Measurements from ENCODE around the gene CRTAP.

Gene CRTAP

GRCh38 chr3:33089515-33089914, 24.3 kb upstream of the CRTAP start:
- no peak for DNase-seq (ENCODE audit: low read depth)

DNA sequence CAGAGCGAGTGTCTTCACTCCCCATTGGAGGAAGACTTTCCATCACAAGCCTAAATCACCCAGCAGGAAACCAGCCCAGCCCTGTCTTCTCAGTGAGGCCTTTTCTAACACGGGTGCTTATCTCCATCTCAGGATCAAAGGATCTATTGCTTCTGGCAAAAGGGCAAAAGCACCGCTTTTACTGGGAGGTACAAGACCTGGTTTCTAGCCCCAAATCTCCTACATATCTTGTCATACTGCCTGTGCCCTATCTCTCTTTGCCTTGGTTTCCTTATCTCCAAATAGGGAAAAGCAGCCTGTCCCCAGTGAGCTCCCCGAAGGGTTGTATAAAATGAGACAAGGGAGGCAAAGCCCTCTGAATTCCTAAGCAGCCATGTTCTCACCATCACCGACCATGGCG, 22.1 kb upstream of the CRTAP start:
- H3K4me3 ChIP-seq (ENCODE audit: control insufficient read depth, low read depth, low read length): no peak overlapping the region
- no peak for DNase-seq (ENCODE audit: low read depth)
- TF ChIP-seq CTCF (IDR thresholded peaks at IDR 0.05; ENCODE audit: control insufficient read depth, insufficient read depth, low read depth, low read length, missing control alignments): no peak

More at GRCh38 chr3:33089515-33089914, 24.3 kb upstream of the CRTAP start:
- no peak overlapping the region for H3K4me3 ChIP-seq (ENCODE audit: control insufficient read depth, low read depth, low read length)
- TF ChIP-seq CTCF (IDR thresholded peaks at IDR 0.05; ENCODE audit: control insufficient read depth, insufficient read depth, low read depth, low read length, missing control alignments): no peak

DNA sequence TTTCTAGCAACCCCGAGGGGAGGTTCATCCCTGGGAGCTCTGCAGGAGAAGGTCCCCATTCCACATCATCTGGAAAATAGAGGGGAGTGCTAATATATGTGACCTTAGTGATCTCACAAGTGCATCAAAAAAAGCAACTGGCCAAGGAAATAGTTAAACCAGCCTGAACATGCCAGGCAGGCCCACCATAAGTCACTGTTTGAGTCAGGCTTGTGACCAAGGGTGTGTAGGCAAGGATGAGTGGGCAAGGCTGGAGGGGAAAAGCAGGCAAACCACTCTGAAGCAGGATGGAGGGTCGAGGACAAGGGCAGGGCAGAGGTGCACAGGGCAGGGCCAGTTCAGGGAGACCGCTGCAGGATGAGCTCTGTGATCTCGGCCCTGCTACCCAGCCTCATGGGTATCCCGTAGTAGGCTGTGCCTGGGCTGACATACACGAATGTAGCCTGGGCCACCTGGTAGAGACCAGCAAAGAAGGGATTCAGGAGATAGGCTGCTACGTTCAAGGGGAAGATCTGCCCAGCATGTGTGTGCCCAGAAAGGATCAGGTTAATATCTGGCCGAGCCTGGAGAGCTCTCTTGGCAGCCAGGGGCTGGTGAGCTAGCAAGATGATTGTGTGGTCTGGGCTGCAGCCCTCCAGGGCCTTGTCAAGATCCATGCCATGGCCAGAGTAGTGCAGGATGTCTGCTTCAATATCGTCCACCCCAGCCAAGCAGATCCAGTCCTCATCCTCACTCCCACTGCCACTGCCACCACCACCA, 21.1 kb upstream of the CRTAP start:
- DNase-seq (ENCODE audit: low read depth): no peak
- no peak overlapping the region for H3K4me3 ChIP-seq (ENCODE audit: control insufficient read depth, low read depth, low read length)
- TF ChIP-seq CTCF (IDR thresholded peaks at IDR 0.05; ENCODE audit: control insufficient read depth, insufficient read depth, low read depth, low read length, missing control alignments): no peak

- no peak for DNase-seq (ENCODE audit: low read depth)
These were observed 20.0 kb upstream of the CRTAP start for GRCh38 chr3:33093847-33094246.

DNA sequence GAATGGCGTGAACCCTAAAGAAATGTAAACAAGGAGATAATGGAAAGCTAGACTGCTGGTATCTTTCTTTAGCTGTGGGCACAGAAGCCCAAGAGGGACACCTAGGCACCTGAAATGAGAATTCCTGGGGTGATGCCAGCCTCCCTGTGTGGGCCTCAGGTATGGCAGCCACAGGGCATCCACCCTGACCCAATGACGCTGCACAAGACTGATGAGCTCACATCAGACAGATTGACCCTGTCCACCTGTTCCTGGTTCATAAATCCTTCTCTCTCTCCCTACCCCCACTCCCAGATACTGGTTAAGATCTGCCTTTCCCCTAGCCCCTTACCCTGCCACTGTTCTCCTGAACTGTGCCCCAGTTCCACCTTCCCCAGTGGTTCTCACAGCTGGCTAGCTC, 18.4 kb upstream of the CRTAP start:
- peak overlapping the region; percentile 66 for H3K4me3 ChIP-seq (ENCODE audit: control insufficient read depth, low read depth, low read length)
- TF ChIP-seq CTCF (IDR thresholded peaks at IDR 0.05; ENCODE audit: control insufficient read depth, insufficient read depth, low read depth, low read length, missing control alignments): no peak
- DNase-seq (ENCODE audit: low read depth): no peak

More at GRCh38 chr3:33093847-33094246, 20.0 kb upstream of the CRTAP start:
- H3K4me3 ChIP-seq (ENCODE audit: control insufficient read depth, low read depth, low read length): no peak overlapping the region
- no peak for TF ChIP-seq CTCF (IDR thresholded peaks at IDR 0.05; ENCODE audit: control insufficient read depth, insufficient read depth, low read depth, low read length, missing control alignments)

- peak overlapping the region; percentile 66 for H3K4me3 ChIP-seq (ENCODE audit: control insufficient read depth, low read depth, low read length)
- no peak for DNase-seq (ENCODE audit: low read depth)
- TF ChIP-seq CTCF (IDR thresholded peaks at IDR 0.05; ENCODE audit: control insufficient read depth, insufficient read depth, low read depth, low read length, missing control alignments): no peak
These were observed 17.5 kb upstream of the CRTAP start for GRCh38 chr3:33096093-33096868.
